Transverse colon (tissue), 4 donors: ENCODE results near the gene MRPL19.

Experiments
- EP300 ChIP-seq: sonication (generic); formaldehyde crosslinking; IDR thresholded peaks from one replicate; pipeline ENCODE4 v1.6.1; 2017; ENCODE audit warnings: antibody characterized with exemption, low read depth
- POLR2A ChIP-seq: fragments of 450-650 bp; IDR thresholded peaks from one replicate; pipeline ENCODE4 v1.6.1; 2016; ENCODE audit warnings: antibody characterized with exemption, mild to moderate bottlenecking, moderate library complexity
- POLR2AphosphoS5 ChIP-seq, 3 donors: sonication (generic); formaldehyde crosslinking; IDR thresholded peaks; one replicate each; pipeline ENCODE4 v1.6.1; 2016; ENCODE audit warnings: antibody characterized with exemption in 3 of 3
- TF ChIP-seq, protein P1 (sequence below), 5 experiments: fragments of 200-600 bp in 3 of 5; fragments of 450-650 bp in 2 of 5; sonication (generic) in 3 of 5; IDR thresholded peaks; 1 replicate in 2 of 5; 2 replicates in 3 of 5; pipeline ENCODE4 v1.5.1; 2016 to 2017; ENCODE audit warnings: antibody characterized with exemption in 5 of 5, inconsistent platforms in 3 of 5, mild to moderate bottlenecking in 2 of 5, moderate library complexity in 1 of 5

DNA sequence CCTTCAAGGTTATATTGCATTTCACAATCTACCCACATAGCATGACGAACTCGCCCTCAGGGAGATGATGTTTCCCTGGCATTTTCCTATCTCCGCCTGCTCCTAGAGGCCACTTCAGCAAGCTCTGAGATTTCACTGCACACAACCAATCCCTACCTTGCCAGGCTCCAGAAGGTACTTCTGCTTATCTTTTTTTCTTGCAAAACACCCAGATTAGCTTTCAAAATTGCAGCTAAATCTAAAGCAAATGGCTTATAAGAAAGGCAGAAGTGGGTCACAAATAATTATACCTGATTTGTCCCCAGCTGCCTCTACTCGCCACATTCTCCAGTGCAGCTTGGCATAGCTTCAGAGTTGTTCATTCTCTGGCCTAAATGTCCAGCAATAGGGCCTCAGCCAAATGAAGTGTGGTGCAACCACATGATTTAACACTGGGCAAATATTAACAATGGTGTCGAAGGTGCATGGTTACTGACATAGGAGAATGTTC, 32.4 kb upstream of the MRPL19 start:
- TF ChIP-seq, protein P1, sequence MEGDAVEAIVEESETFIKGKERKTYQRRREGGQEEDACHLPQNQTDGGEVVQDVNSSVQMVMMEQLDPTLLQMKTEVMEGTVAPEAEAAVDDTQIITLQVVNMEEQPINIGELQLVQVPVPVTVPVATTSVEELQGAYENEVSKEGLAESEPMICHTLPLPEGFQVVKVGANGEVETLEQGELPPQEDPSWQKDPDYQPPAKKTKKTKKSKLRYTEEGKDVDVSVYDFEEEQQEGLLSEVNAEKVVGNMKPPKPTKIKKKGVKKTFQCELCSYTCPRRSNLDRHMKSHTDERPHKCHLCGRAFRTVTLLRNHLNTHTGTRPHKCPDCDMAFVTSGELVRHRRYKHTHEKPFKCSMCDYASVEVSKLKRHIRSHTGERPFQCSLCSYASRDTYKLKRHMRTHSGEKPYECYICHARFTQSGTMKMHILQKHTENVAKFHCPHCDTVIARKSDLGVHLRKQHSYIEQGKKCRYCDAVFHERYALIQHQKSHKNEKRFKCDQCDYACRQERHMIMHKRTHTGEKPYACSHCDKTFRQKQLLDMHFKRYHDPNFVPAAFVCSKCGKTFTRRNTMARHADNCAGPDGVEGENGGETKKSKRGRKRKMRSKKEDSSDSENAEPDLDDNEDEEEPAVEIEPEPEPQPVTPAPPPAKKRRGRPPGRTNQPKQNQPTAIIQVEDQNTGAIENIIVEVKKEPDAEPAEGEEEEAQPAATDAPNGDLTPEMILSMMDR (IDR thresholded peaks at IDR 0.05), result no peak
- TF ChIP-seq EP300, result no peak
- no peak for TF ChIP-seq POLR2AphosphoS5 (IDR thresholded peaks at IDR 0.05)
- TF ChIP-seq POLR2A, result no peak
